ENCODE results near the gene SLC35B2.
A peak's percentile ranks its signal among the peaks of the same experiment; 100 is the strongest.
"Not testable (repeated sequence)": the region's sequence is repeated elsewhere in the genome, so short reads cannot be mapped to it uniquely, and the experiment has no call there.

SLC35B2 gene

DNA sequence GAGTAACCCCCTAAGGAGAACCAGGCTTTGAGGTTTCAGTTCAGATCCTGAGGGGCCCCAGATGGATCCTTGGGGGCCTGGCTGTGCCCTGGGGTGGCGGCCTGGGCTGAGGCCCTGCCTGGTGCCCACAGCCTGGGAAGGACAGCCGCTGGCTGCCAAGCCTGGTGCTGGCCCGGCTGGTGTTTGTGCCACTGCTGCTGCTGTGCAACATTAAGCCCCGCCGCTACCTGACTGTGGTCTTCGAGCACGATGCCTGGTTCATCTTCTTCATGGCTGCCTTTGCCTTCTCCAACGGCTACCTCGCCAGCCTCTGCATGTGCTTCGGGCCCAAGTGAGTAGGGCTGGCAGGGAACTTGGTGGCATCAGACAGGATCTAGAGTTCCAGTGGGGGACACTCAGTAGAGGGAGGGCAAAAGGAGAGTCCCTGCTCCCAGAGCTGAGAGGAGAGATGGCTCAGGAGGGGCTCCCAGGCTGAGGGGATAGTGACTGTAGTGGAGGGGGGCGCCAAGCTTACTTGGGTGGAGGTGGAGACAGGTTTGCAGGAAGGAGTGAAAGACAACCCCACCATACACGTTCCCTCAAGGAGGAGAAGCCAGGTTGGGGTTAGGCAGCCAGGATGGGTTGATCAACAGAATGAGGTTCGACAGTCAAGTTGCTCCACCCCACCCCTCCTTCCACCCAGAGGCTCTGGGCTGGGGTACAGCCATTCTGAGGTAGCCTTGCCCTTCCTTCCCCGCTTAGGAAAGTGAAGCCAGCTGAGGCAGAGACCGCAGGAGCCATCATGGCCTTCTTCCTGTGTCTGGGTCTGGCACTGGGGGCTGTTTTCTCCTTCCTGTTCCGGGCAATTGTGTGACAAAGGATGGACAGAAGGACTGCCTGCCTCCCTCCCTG, 24.4 kb downstream of the SLC35B2 start:
- DNase-seq: peak in 1 of 2 experiments; percentile 41

DNA sequence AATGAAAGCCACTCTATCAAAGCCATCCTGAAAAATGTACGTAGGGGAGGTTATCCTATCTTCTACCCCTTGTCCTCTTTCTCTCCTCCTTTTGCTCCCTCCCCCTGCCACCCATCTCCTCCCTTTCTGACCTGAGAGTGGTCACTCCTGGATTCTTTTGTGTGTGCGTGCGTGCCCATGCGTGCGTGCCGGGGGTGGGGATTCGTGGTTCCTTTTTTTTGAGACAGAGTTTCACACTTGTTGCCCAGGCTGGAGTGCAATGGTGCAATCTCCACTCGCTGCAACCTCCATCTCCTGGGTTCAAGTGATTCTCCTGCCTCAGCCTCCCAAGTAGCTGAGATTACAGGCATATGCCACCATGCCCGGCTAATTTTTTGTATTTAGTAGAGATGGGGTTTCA, 25.9 kb downstream of the SLC35B2 start:
- not testable (repeated sequence) for DNase-seq

DNA sequence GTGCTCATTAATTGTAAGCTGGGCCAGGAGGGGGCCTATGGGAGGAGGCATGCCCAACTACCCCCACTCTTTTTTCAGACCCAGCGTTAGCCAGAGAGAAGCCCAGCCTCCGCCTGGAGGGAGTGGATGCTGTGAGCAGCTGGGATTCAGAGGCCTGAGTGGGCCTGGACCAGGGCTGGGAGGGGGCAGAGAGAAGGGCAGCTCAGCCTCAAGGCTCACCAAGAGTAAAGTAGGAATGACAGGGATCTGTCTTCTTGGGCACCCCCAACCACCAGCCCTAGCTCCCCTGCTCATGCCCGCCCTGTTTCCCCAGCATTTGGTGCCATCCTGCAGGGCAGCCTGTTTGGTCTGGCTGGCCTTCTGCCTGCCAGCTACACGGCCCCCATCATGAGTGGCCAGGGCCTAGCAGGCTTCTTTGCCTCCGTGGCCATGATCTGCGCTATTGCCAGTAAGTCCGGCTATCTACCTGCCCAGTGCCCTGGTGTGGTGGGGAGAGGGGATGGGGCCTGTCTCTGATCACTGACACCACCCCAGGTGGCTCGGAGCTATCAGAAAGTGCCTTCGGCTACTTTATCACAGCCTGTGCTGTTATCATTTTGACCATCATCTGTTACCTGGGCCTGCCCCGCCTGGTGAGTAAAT, 27.2 kb downstream of the SLC35B2 start:
- DNase-seq: no peak

DNA sequence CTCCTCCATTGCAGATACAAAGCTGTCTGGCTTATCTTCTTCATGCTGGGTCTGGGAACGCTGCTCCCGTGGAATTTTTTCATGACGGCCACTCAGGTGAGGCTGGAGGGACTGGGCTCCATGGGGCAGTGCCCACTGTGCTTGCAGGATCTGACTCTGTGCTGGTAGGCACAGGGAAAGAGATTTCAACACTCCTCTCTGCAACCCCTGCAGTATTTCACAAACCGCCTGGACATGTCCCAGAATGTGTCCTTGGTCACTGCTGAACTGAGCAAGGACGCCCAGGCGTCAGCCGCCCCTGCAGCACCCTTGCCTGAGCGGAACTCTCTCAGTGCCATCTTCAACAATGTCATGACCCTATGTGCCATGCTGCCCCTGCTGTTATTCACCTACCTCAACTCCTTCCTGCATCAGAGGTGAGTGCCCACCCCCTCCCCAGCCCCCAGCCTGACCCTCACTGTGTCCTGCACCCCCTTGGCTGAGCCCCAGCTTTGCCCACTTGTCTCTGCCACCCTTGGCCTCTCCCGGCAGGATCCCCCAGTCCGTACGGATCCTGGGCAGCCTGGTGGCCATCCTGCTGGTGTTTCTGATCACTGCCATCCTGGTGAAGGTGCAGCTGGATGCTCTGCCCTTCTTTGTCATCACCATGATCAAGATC, 27.8 kb downstream of the SLC35B2 start:
- DNase-seq: no peak

DNA sequence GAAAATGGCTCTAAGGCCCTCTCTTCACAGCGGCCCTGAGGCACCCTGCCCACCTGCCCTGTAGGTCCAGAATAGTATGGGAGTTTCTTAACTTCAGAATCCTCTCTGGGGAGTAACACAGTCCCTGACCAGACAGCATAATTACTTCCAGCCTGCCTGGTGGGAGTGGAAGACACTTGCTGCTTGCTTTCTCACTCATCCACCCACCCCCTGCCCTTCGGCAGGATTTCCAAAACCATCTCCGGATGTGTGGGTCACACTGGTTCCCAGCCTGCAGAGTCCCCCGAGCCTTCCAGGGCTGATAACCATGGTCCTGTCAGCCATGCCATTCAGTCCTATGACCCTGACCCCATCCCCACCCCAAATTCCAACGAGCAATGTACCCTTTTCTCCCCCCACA, 28.5 kb downstream of the SLC35B2 start:
- no peak for DNase-seq

DNA sequence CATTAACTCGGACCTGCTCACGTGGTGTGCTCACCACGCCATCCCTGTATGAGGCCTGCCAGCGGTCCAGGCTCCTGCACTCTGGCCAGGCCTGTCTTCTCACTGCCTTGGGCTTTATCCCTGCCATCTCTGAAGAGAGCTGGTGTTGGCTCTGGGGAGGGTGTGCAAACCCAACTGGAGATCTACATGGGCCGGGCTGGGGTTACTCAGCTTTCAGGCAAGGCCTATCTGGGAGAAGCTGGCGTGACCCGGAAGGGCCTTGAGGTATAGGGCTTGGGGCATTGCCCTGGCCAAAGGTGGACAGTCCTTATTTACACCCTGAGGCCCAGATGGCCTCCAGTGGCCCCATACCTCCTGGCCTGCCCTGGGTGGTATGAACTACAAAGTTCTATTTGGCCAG, 28.9 kb downstream of the SLC35B2 start:
- no peak for DNase-seq

DNA sequence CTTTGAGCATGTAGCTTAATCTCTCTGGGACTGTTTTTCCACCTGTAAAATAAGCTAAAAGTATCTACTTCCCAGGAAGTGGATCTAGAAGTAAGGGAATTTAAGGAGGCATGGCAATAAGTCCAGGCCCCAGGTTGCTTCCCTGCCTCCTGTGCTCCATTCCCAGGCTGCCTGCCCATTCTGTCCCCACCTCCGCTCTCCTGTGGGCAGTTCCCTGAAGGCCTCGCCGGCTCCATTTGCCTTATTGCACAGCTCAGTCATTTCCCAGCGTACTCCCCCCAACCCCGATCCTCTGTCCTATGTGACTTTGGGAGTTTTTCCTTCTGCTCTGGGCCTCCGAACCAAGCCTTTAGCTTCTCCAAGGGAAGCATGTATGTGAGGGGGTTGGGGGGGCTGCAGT, 29.3 kb downstream of the SLC35B2 start:
- DNase-seq: no peak

DNA sequence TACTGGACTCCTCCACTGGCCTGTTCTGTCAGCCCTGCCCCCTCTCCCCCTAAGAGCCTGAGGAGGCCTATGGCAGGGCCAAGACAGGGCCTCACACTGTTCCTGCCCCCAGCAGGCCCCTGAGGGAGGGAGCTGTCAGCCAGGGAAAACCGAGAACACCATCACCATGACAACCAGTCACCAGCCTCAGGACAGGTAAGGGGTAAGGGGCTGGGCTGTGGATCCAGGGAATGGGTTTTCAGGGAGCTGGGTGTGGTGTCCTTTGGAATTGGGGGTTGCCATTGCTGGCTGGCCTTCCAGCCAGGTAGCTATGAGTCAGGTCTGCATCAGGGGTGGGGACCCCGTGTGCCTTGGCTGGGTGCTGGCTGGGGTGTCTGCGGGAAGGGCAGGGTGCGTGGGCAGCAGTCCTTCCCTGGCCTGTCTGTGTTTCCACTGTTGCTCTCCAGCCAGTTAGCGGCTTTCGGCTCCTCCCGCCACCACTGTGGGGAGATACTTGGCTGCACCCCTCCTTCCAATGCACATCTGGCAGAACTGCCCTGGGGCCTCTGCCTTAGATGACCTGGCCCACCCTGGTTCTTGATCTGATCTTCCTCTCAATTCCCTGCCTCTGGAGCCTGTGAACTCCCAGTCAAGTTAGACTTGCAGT, 30.1 kb downstream of the SLC35B2 start:
- no peak for DNase-seq

DNA sequence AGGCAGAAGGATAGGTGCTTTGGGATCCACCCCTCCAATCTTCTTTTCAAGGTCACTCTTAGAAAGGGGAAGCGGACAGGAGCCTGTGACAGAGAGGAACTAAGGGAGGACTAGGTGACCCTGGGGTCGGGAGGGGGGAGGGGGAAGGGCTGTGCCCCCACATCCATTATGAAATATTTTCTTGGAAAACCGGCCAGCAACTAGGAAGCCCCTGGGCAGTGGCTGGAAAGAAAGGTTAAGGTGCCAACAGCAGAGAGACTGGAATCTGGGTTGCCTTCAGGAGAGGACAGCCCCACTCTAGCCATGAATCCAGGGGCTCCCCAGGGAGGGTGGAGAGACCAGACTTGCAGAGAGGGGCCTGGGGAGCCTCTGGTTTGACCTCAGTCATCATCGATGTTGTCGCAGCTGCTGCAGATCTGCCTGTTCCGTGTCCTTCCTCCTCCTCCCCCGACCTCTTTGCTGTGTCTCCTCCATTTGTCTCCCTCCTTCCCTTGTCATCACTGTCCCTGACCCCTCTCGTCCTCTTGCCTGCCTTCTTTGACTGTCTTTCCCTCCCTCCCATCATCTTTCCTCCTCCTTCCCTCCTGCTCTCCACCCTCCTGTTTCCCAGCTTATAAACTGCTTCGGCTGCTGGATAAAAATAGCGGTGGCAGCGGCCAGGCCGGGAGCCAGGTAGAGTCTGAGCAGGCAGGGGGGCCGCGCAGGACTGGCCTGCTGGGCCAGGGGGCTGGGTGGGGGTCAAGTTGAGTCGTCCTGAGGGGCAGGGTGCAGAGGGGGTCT, 30.8 kb downstream of the SLC35B2 start:
- peak in 1 of 2 experiments; percentile 18 for DNase-seq

DNA sequence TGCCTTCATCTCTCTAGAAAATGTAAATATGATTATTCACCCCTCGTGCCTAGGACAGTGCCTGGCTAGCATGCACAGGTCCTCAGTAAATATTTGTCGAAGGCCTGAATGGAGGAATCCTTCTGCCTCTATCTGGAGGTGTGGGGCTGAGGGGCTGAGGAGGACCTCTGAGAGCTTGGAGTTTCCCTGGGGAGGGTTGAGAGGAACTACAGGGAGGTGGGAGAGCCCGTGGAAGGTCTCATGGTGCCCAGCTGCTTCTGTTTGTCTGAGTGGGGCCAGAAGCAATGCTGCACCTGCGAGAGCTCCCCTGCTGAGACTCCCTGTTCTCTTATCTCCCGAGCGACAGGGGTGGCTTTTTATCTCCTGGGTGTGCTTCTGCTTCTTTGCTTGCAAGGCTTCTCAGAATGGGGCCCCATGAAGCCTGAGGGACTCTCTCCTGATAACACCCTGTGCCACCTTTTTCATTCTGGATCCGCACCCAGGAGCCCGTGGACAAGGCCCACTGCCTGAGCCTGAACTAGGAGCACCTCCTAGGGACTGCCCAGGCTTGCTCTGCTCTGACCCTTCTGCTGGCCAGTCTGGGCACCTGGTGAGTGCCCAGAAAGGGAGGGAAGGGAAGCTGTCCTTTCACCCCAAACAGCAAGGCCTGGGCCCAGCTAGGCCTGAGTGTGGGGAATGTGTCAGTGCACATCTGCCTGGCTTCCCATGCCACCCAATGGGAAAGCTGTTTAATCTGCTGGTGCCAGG, 31.6 kb downstream of the SLC35B2 start:
- DNase-seq: no peak

DNA sequence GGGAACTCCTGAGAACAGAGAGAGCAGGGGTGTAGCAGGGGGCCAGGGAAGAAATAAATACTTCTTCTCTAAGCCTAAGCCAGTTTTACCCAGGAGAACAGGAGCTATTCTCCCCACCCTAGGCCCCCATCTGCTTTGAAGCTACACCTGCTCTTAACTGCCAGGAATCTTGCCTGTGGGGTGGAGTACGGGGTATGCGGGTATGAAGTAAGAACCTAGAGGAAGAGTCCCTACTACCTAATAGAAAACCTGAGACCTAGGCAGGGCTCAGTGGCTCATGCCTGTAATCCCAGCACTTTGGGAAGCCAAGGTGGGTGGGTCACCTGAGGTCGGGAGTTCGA, 32.4 kb downstream of the SLC35B2 start:
- DNase-seq: no peak

DNA sequence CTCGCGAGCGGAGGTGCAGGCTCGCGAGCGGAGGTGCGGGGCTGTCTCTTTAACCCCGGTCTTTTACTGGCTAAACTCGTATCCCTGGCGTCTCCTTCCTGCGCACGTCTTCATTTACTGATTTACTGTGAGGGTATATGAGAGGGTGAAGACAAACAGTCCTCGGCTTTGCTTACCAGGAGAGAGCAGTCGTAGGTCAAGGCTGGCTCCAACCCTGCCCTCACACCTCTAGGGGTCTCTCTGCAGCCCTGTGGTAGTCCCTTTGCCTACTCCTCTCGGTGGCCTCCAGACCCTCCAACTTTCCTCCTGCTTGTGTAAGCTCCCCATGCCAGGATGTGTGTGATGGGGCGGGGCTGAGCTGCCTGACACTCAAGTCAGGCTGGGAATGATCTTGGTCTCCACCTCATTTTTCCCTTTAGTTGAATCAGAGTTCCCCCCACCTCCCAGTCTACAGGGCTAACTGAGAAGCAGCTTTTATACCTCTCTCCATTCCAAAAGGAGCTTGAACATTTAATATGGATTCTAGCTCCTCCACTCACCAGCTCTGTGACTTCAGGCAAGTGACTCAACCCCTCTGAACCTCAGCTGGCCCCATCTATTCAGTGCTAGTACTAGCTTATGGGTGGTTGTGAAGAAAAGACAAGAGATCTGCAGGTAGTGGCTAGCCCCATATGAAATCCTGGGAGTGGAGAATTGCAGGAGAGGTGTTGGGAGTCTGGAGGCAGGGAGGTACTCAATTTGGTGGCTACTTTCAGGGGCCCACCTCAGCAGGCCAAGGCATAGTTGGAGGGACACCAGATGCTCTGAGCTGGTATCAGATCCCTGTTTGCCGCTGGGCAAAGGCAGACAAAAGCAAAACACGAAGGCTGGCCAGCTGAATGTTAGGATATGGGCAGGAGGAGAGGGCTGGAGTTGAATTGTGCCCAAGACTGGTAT, 33.0 kb downstream of the SLC35B2 start:
- DNase-seq: peak; percentile 29 to 52

DNA sequence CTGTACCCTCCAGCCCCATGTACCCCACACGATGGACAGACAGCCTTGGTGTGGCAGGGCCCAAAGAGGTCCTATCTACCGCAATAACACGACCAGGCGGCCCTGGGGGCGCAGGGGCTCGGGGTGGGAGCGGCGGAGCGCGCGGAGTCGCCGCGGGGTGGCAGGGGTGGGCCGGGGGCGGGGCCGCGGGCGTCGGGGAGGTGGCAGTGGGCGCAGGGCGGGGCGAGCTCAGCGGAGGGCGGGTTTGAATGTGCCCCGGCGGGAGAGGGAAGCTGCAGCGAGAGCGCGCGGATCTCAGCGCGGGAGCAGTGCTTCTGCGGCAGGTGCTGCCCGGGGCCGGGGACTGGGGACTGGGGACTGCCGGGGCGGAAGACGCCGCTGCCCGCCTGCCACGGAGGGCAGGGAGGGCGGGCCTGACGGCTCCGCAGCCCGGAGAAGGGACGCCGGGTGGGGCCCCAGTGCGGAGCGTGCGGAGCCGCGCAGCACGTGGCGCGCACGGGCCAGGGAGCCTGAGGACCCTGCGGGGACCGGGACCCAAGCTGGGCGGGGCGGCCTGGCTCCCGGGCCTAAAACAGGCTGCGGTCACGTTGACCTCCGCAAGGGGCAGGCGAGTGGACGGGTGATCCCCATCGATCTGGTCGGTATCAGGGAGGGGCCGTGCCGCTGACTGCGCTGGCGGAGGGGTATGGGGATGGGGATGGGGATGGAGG, 33.9 kb downstream of the SLC35B2 start, which contains the start of gene SLC29A1:
TSS of gene SLC29A1 (plus strand) at position 277 of the 710 bp plus-strand sequence. CDS start 3,719 bp downstream, outside the sequence.
- DNase-seq: peak; percentile 60 to 69

DNA sequence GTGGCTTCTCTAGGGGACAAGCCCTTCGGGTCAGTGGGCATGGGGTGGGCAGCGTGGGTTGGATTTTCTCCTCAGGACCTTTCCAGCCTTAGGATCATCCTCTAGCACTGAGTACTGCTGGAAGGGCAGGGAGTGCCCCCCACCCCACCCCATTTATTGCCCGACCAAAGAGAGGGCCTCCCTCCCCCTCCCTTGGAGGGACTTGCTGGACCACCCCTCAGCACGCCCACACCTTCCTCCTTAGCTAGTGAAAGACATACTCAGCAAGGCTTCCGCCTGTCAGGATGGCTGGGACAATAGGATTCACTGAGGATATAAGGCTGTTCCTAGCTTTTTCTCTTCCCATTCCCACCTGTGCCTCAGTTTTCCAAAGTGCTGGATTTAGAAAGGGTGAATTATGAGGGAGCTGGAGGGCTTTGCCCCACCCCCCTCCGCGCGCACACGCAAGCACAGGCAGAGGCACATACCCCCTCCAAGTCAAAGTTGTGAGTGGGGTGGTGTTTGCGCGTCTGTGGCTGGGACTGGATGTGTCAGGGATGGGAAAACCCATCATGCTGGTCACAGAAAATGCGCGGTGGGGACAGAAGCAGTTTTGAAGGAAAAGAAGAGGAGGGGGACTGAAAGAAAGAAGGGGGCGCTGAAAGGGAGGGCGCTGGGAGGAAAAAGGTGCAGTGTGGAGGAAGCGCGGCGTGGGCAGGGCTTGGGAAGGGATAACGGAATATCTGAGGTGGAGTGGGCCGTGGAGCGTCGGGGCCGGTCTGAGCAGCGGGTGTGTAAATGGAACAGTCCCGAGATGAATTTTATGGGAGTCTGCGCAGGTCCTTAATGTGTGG, 34.6 kb downstream of the SLC35B2 start:
- DNase-seq: peak; percentile 42 to 43

DNA sequence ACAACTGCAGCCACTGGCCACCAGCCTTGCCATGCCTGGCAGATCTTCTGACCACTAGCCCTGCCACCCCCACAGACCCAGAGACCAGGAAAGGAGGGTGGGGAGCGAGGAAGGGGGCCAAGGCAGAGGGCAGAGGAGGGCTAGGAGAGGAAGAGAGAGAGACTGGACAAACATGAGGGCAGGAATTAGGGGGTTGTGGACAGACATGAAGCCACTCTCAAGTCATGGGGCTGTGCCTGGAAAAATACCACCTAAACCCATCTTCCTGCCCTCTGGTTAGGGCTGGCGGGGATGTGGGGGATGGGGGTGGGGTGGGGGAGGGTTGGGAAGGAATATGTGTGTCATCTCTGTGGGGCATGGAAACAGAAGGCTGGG, 35.4 kb downstream of the SLC35B2 start:
- DNase-seq: no peak

DNA sequence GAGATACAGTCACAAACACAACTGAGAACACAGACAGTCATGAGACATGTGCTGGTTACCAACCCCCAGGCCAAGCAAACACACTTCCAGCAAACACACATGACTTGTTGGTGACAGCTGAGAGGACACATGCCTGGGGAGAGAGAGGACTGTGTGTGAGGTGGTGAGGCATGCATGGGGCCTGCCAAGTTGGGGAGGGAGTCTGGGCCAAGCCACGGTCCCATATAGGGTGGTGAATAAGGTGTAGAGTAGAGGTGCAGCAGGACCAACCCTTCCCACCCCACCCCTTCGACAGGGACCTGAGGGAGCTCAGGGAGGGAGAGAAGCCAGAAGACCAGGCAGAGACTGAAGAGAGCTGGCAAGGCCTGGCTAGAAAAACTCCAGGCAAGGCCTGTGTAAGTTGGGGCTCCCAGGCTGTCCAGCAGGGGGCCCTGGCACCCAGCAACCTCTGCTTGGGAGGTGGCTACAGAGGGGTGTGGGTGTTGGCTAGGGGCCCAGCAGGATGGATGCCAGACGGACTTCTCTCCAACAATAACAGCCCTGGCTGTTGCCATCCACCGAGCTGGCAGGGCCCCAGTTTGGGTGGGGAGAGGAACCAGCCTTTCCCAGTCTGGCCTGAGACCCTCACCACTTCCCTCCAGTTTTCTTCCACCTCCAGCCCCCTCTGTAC, 35.9 kb downstream of the SLC35B2 start:
- DNase-seq: peak; percentile 69 to 76

DNA sequence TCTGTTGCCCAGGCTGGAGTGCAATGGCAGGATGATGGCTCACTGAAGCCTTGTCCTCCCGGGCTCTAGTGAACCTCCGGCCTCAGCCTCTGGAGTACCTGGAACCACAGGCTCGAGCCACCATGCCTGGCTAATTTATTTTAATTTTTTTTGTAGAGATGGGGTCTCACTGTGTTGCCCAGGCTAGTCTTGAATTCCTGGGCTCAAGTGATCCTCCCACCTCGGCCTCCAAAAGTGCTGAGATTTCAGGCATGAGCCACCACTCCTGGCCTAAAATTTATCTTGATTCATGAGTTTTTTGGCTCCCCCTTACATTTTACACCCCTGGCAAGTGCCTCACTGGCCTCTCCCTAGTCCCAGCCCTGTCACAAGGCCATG, 36.4 kb downstream of the SLC35B2 start:
- no peak for DNase-seq
